NCI-H226 (cell line): ENCODE results near the gene SLC25A11.

ENCODE experiments used
- DNase-seq: peaks from one replicate; pipeline ENCODE4 v3.0.0-alpha.2; 2015

Gene SLC25A11

GRCh38 chr17:4966844-4967538 is 27.1 kb upstream of the SLC25A11 start:
- DNase-seq, result peak; percentile 100

GRCh38 chr17:4965311-4965986 is 25.6 kb upstream of the SLC25A11 start:
- DNase-seq, result no peak

DNA sequence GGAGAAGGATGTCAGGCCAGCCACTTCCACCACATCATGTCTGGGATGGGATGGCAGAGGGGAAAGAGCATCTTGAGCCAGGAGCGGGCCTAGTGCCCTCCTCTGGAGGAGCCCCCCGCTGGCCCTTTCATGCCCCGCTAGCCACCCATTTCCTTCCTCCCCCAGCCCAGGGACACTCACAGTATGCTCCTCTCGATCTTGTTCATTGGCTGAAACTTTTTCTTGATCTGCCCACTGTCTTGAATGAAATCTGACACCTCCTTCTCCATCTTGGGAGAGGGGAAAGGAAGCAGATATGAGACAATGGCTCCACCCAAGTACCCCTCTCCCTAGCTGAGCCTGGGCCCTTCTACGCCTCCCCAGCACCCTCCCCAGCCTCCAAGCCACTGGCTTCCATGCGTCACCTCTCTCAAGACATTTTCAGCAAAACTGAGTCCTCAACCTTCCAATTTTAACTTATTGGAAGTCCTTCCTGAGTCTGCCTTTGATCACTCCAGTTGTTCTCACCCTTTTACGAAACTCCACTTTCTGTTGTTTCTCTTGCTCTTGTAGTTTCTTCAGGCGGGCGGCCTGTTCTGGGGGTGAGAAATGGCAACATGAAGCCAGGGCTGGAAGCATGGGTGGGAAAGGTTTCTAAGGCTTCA is 20.6 kb upstream of the SLC25A11 start:
- DNase-seq, result no peak

DNA sequence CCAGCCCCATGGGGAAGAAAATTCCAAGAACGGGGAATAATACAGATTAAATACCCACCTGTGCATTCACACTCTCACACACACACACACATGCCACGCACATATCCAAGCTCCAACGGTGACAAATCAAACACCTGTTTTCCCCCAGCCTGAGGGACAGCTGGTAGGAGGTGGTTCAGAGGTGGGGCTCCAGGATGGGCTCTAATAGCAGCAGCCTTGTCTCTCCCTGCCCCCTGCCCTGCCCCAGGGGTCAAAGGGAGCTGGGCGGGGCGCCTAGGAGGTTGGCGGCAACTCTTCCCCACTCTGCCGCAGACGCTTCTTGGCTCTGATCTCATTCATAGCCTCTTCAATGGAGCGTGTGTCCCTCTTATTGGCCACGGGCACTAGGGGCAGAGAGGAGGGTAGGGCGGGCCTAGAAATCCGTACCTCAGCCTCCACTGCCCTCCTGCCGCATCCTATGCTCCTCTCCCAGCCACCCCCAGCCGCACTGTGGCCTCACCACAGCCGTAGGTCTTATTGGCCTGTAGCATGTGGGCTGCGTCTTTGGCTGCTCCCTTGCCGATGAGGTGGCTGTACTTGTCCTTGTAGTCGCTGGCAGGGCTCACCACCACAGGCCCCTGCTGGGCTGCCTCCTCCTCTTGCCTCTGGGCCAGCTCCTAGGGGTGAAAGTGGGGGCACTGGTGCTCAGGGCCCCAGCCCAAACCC is 19.6 kb upstream of the SLC25A11 start:
- DNase-seq, result no peak

DNA sequence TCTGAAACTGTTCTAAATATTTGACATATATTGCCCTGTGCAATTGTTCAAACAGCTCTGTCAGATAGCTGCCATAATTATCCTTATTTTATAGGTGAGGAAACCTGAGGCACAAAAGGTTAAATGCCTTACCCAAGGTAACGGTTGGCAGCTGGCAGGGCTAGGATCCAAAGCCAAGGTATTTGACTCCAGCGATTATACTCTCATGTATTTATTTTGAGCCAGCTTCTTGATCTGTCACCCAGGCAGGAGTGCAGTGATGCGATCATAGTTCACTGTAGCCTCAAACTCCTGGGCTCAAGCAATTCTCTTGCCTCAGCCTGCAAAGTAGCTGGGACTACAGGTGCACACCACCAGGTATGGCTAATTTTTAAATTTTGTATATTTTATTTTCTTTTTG is 18.3 kb upstream of the SLC25A11 start:
- no peak for DNase-seq

DNA sequence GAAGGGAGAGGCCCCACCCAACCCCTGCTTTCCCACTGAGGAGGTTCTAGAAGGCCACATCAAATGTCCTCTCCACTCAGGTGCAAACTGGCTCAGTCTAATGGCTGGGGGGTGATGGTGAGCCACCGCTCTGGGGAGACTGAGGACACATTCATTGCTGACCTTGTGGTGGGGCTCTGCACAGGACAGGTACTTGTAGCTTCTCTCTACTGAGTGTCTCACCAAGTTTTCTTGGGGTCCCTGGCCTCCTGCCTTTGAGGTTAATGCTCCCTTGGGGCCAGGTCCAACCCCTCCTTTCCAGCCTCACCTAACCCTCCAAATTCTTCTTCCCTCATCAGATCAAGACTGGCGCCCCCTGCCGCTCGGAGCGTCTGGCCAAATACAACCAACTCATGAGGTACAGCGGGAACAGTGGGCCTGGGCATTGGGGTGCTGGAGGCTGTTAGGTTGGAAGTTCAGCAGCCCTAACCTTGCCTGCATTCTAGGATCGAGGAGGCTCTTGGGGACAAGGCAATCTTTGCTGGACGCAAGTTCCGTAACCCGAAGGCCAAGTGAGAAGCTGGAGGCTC is 16.7 kb upstream of the SLC25A11 start:
- no peak for DNase-seq

DNA sequence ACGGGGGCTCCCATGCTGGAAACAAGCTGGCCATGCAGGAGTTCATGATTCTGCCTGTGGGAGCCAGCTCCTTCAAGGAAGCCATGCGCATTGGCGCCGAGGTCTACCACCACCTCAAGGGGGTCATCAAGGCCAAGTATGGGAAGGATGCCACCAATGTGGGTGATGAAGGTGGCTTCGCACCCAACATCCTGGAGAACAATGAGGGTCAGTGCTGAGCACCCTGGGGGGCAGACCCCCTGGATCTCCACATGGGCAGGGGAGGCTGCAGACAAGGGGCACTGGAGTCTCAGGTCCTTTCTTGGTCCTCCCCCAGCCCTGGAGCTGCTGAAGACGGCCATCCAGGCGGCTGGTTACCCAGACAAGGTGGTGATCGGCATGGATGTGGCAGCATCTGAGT is 15.2 kb upstream of the SLC25A11 start:
- no peak for DNase-seq

GRCh38 chr17:4953451-4953961 is 13.7 kb upstream of the SLC25A11 start:
- peak; percentile 78 for DNase-seq

GRCh38 chr17:4951486-4951885 is 11.6 kb upstream of the SLC25A11 start:
- DNase-seq, result no peak

DNA sequence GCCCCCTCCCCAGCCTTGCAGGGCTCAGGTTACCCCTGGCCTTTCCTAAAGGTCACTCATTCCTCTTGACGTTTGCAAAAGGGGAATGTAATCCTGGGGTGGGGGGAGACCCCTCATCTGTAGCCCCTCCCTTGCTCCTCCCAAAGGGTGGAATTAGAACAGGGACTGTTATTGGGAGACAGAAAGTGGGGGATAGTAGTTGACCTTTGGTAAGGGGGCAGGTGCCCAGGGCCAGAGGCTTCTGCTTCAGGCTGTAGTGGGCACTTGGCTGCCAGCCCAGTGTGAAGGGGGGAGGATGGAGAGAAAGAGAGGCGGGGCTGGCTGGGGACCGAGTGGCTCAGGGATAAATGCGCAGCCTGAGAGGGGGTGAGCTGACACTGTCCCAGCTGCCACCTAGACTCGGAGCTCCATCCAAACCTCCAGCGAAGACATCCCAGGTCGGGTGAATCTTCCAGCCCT is 10.9 kb upstream of the SLC25A11 start, which contains the start of gene ENO3:
ENO3 (plus strand) TSS at position 374 of the 459 bp plus-strand sequence. CDS start 711 bp downstream, outside the sequence.
- DNase-seq, result no peak

DNA sequence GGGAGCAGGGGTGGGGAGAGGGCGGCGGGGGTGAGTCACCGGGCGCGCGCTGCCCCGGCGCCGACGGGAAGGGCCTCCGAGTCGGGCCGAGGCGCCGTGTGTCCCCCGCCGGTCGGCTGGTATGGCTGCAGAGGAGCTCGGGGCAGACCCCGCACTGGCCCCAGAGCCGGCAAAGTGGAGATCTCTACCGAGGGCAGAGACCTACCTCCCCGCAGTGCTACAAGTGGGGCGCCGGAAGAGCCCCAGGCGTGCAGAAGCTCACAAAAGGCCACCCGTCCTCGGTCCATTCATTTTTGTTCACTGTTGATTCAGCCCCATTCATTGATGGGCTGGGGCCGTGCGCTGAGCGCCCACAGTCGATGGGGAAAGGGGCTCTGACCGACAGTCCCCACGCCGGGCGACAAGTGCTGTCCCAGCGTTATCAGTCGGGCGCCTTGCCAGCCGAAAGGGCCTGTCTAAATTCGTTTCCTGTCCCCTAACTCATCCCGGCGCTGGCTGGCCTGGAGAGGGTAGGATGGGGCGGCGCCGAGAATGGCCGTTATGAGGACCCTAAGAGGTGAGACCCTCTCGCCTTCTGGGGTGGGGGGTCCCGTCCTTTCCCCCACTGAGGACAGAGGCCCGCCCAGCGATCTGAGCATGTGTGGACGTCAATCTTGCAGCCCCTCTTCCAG is 10.4 kb upstream of the SLC25A11 start:
- DNase-seq, result no peak

- DNase-seq, result peak; percentile 70
Observed at GRCh38 chr17:4949321-4950074, 9.7 kb upstream of the SLC25A11 start.

DNA sequence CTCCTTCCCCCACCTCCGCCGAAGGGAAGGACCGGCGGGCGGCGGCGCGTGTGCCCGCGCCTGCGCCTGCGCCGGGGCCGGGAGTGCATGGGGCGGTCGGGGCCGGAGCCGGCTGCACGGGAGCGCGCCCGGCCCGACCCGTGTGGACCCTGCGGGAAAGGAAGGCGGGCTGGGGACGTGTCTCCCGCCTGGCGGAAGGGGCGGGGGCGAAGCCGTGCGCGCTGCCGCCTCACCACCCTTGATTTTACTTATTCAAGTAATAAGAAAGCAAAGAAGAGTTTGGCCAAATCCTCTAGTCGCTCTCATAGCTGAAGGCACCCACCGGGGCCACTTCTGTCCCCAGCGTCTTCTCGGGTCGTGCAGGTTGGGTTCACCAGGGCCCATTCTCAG is 9.1 kb upstream of the SLC25A11 start:
- DNase-seq, result peak; percentile 89

DNA sequence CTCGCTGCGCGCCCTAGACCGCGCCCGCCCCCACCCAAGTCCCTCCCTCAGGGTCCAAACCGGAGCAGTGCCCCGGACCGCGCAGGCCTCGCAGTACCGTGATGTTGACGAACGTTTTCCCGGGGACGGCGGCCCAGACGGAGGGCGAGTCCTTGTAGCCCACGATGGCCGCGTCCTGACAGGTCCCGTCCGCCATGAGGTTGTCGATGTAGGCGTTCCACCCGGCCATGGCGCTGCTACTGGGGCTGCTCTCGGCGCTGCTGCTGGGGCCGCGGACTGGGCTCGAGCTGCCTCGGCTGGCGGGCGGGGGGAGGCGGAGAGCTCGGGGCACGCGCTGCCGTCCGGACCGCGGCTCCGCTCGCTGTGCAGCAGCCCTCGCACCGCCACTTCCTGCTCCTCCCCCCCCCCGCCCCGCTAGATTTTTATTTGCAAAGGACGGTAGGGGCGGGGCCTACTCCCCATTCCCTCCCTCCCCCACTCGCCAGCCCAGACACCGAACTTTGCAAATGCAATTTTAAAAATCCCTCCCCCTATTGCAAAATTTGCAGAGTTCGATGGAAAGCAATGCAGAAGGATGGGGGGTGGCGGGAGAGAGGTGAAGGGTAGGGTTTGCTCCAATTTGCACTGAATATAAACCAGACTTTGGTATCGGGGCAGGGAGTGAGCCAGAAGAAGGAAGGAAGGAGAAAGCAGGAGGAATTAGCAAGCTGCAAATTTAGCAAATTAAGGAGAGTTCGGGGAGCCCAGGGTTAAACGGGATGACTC is 8.5 kb upstream of the SLC25A11 start, which contains the start of gene PFN1:
PFN1 (minus strand) TSS at position 365 of the 765 bp plus-strand sequence; CDS start at position 229, 136 bp downstream.
- DNase-seq, result peak; percentile 80

DNA sequence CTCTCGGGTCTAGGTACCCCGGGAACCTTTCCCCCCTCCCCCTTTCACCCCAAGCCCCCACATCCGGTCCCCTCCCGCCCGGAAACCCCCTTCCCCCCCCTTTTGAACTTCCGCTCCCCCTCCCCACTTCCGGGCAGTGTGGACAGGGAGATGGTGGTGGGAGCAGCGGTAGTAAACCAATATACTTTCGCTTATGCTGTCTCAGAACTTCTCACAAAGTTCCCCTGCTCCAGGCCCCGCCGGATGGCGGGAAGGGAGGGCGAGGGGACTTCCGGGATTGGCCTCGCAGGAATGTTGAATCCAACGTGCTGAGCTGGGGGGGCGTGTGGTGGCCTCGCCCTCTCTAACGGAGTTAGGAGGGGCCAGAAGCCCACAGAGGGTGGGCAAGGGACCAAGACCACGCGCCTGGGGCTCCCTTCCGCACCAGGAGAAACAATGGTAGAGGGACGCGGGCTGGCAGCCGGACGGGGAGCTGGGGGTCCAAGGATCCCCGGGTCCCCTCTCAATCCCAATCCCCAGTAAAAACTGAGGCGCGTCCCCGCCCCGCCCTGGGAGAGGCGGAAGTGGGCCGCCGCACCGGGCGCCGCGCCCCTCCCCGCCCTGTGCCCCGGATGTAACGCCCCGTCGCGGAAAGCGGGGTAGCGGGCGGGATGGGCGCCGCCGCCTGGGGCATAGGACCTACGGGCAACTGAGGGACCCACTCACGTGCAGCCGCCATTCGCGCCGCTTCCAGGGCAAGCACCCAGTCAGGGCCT is 7.7 kb upstream of the SLC25A11 start:
- peak; percentile 53 for DNase-seq

DNA sequence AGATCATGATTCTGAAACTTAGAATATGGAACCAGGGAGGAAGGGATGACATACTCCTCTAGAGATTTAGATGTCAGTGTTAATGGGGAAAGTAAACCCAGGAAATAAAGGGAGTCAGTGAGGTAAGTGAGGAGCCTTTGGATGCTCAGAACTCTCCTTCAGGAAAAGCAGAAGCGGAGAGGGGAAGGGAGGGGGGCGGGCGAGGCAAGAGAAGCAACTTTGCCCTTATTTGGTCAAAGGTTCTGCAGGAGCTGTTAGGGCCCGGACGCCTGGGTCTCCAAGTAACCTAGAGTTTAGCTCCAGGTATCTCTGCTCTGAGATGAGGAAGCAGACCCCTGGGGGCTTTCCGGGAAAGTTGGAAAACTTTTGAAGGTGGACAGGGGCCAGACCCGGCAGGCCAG is 7.2 kb upstream of the SLC25A11 start:
- DNase-seq, result no peak

DNA sequence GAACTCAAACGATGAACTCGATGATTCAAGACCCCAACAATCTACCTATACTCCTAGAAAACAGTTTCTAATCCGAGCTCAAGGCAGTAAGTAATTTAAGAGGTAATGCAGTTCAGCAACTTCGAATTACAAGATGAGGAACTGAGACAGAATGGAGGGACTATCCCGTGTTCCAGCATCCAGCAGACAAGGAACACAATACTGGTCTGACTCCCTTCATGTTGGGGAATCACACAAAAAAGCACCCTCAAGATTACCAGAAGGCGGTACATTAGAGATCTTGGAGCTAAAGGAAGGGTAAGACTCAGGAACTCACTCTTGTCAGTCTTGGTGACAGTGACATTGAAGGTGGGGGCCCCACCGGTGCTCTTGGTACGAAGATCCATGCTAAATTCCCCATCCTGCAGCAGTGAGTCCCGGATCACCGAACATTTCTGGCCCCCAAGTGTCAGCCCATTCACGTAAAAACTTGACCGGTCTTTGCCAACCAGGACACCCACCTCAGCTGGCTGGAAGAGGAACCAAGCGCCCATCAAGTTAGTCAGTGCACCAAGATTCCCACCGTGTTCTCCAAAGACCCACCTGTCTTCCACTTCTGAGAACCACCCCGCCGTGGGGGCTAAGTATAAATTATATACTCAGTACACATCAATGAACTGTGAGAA is 6.6 kb upstream of the SLC25A11 start:
- no peak for DNase-seq

GRCh38 chr17:4945944-4946280 is 6.1 kb upstream of the SLC25A11 start:
- DNase-seq, result no peak
